Activated T-cell treated with anti-CD3 and anti-CD28 coated beads for 24 hours (primary cell): ENCODE measurements around the gene PLEKHN1.
"Not testable (repeated sequence)": the region's sequence is repeated elsewhere in the genome, so short reads cannot be mapped to it uniquely, and the experiment has no call there.

Experiments used
- DNase-seq: peaks from one replicate; pipeline ENCODE4 v3.0.0-alpha.2; 2020; ENCODE audit warnings: low read depth

Gene PLEKHN1

GRCh38 chr1:1010131-1010530, 43.8 kb downstream of the PLEKHN1 start:
- not testable (repeated sequence) for DNase-seq

DNA sequence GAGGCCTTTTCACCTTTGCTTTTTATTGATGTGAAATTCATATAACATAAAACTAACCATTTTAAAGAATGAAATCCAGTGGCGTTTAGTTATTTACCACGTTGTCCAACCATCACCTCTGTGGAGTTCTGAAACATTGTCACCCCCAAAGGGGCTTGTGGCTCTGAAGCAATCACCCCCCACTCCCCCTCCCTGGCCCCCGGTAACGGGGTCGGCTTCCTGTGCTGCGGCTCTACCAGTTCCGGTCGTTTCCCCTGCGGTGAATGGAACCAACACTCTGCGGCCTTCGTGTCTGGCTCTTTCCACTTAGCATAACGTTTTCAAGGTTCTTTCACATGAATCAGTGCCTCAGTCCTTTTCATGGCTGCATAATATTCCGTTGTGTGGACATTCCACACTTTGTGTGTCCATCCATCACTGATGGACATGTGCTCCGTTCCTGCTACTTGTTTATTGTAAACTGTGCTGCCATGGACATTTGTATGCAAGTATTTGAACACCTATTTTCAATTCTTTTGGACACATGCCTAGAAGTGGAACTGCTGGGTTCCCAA, 45.2 kb downstream of the PLEKHN1 start:
- no peak for DNase-seq

DNA sequence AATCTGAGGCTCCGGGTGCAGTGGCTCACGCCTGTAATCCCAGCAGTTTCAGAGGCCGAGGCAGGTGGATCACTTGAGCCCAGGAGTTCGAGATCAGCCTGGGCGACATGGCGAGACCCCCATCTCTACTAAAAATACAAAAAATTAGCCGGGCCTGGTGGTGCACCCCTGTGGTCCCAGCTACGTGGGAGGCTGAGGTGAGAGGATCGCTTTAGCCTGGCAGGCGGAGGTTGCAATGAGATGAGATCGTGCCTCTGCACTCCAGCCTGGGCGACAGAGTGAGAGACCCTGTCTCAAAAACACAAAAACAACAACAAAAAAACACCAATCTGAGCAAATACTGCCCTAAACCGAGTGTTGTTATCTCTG, 46.4 kb downstream of the PLEKHN1 start:
- DNase-seq, result not testable (repeated sequence)

DNA sequence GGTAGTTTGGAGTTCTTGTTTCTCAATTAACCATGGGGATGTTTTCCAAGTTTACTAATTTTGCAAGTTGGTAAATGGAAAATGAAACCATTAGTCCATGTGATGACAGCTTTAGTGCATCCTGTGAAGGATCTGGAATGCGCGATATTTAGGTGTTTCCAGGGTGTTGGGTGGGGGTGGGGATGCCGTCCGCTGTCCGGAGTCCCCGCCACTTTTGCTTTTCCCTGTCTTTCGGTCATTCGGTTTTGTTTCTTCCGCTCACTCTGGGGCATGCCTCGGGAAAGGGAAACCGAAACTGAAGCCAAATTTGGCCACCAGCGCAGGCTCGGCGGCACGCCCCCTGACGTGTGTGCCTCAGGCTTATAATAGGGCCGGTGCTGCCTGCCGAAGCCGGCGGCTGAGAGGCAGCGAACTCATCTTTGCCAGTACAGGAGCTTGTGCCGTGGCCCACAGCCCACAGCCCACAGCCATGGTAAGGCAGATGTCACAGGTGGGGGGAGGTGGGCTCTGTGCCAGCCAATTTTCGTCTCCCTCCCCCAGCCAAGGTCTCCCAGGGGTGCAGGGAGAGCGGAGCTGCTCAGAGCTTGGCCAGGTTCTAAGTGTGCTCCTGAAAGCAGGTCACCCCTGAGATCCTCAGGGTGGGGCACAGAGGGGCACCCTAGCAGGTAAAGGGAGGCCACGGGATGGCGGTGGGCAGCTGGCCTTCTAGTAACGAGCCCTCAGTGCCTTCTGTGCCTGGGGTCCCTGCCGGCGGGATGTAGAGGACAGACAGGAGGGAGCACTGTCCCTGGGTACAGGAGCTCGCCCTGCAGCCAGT, 47.0 kb downstream of the PLEKHN1 start, which contains the start of gene ISG15:
Gene ISG15, plus strand, starts transcription at position 393 of the 817 bp plus-strand sequence. Its CDS starts 77 bp downstream, at position 470.
- DNase-seq, result peak; percentile 78

DNA sequence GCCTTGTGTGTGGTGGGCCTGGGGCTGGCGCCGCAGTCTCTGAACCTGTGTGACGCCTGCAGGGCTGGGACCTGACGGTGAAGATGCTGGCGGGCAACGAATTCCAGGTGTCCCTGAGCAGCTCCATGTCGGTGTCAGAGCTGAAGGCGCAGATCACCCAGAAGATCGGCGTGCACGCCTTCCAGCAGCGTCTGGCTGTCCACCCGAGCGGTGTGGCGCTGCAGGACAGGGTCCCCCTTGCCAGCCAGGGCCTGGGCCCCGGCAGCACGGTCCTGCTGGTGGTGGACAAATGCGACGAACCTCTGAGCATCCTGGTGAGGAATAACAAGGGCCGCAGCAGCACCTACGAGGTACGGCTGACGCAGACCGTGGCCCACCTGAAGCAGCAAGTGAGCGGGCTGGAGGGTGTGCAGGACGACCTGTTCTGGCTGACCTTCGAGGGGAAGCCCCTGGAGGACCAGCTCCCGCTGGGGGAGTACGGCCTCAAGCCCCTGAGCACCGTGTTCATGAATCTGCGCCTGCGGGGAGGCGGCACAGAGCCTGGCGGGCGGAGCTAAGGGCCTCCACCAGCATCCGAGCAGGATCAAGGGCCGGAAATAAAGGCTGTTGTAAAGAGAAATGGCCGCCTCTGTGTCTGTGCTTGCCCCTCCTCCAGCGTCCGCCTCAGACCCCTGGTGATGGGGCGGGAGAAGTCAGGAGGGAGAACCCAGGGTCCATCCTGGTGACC, 47.8 kb downstream of the PLEKHN1 start:
- no peak for DNase-seq

GRCh38 chr1:1014799-1015681, 48.8 kb downstream of the PLEKHN1 start:
- DNase-seq, result no peak

GRCh38 chr1:1017397-1018320, 51.4 kb downstream of the PLEKHN1 start:
- not testable (repeated sequence) for DNase-seq

GRCh38 chr1:1018321-1018685, 52.0 kb downstream of the PLEKHN1 start:
- DNase-seq, result not testable (repeated sequence)

DNA sequence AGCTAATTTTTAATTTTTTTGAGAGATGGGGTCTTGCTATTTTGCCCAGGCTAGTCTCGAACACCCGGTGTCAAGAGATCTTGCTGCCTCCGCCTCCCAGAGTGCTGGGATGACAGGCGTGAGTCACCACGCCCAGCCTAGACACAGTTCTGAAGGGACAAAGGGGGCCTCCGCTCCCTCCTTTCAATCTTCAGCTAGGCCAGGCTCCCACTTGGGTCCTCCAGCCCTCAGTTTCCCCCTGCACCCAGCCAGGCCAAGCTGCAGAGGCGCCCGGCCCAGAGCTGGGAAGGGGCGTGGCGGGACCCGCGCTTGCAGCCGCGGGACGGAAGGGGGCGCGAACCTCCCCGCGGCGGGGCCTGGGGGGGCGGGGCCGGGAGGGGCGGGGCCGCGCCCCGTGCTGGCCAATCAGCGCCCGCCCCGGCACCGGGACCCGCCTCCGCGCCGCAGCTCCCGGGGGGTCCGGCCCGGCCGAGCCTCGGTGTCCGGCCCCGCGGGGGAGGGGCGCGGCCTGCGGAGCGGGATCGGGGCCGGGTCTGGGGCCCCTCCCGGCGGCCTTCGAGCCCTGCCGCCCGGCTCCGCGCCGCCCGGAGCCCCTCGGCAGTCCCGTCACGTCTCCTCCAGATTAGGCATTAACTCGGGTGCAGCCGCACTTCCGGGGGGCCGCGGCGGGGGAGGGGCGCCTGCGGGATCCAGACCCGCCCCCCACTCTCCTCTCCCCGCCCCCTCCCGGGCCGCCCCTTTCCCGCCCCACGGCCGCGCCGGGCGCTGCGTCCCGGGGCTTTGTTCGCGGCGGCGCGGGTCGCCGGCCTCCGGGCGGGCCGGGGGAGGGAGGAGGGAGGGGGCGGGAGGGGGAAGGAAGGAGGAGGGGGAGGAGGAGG, 53.1 kb downstream of the PLEKHN1 start:
- DNase-seq, result peak; percentile 69

DNA sequence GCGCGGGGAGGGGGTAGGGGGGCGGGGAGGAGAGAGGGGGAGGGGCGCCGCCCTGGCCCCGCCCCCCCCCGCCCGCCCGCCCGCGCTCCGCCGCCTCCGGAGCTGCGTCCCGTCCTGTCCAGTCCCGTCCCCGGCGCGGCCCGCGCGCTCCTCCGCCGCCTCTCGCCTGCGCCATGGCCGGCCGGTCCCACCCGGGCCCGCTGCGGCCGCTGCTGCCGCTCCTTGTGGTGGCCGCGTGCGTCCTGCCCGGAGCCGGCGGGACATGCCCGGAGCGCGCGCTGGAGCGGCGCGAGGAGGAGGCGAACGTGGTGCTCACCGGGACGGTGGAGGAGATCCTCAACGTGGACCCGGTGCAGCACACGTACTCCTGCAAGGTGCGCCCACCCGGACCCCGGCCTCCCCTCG, 53.7 kb downstream of the PLEKHN1 start, which contains the start of gene AGRN:
Gene AGRN, plus strand, starts transcription at position 121 of the 405 bp plus-strand sequence. Its CDS starts 53 bp downstream, at position 174.
- no peak for DNase-seq

DNA sequence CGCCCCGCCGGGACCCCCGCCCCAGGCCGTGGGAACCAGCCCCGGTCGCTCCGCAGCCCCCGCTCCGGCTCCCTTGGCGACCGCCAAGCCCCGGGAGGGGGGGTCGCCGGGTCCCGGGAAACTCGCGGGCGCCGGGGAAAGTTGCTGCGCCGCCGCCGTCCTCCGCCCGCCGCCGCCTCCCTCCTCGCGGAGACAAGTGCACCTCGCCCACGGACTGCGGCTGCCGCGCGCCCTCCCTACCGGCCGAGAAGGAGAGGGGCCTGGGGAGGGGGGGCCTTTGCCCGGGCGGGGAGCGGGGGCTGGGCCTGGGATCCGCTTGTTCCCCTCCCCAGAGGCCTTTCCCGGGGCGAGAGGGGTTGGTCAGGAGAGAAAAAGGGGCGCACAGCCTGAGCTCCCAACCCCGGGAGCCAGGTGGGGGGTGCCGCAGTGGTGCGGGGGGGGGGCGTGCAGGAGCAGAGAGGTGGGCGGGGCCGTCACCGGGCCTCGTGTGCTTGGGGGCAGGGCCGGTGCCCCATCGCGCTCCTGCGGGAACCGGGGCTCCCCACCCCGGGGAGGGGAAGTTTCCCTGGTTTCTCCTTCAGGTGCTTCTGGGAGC, 54.2 kb downstream of the PLEKHN1 start:
- no peak for DNase-seq

GRCh38 chr1:1021010-1021919, 55.0 kb downstream of the PLEKHN1 start:
- no peak for DNase-seq

DNA sequence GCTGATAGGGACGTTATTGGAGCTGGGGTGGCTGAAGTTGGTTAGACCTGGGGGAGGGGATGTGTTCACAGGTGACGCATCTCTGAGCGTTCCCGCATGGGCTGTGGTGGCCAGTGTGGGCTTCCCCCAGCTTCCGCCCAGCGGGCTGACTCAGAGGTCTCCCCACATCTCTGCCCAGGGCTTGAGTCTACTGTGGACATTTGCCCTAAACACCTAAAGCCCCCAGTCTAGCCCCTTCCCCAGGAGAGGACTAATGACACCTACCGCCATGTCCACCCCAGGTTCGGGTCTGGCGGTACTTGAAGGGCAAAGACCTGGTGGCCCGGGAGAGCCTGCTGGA, 55.6 kb downstream of the PLEKHN1 start:
- DNase-seq, result no peak

GRCh38 chr1:1022302-1023009, 56.2 kb downstream of the PLEKHN1 start:
- DNase-seq, result no peak

- no peak for DNase-seq
These were observed 57.4 kb downstream of the PLEKHN1 start for GRCh38 chr1:1023700-1024099.

GRCh38 chr1:1024149-1024770, 58.0 kb downstream of the PLEKHN1 start:
- no peak for DNase-seq
